K562 (cell line): Measurements from ENCODE around the gene CCDC69. TPM values are rescaled to one million over a fixed set of nuclear protein-coding genes. Genes with fewer than 3 reads are reported as not detected.

Experiments
- ATAC-seq: fragments of 200-7000 bp; cut with Tn5 transposase; 3 replicates; pipeline ENCODE4 v1.9.1; 2020; ENCODE audit warnings: moderate library complexity
- BruUV-seq: library from RNA; stranded (reverse); fragments of 400-500 nt; replicated peaks from 2 replicates; lab custom pipeline; 2021; lab: Mats Ljungman, UMichigan
- CTCF ChIA-PET: fragments of 300-600 bp; formaldehyde crosslinking; extraction: SDS; loops from one replicate; lab custom pipeline; 2021; ENCODE audit warnings: low intra/inter-chr PET ratio; lab: Yijun Ruan, JAX
- POLR2A ChIA-PET: fragments of 300-600, 350-650 bp; sonication (Branson Sonifier 250); formaldehyde crosslinking; extraction: SDS; loops from one replicate; lab custom pipeline; 2021; ENCODE audit warnings: antibody characterized with exemption, inconsistent platforms; lab: Yijun Ruan, JAX
- DNase-seq, 4 experiments: peaks; one replicate each; pipeline versions ENCODE4 v3.0.0 to v3.0.0-alpha.2; 2011 to 2018; ENCODE audit warnings: low spot score in 3 of 4, mixed read lengths in 3 of 4; ENCODE audit errors: extremely low read depth in 1 of 4
- FAIRE-seq: peaks from 2 replicates; lab custom pipeline; 2011; peaks lifted over from hg19 to GRCh38; lab: Jason Lieb, UNC
- H2AFZ ChIP-seq: 2 replicates; pipeline ENCODE4 v1.6.0; 2011; ENCODE audit warnings: low read depth, low read length, control low read depth, inconsistent platforms
- H3K27ac ChIP-seq: fragments of 200-600 bp; 3 replicates; pipeline ENCODE4 v1.8.0; 2011; ENCODE audit warnings: low read depth, mild to moderate bottlenecking, control low read depth, inconsistent platforms, low read length, moderate library complexity, mixed read lengths; ENCODE audit errors: extremely low read depth
- H3K27me3 ChIP-seq, 2 experiments: fragments of 300-600 bp in 1 of 2; 2 replicates in 1 of 2; 3 replicates in 1 of 2; pipeline versions ENCODE4 v1.6.0 to v1.8.0; 2011; ENCODE audit warnings: inconsistent platforms in 2 of 2, low read length in 2 of 2, mild to moderate bottlenecking in 1 of 2, mixed read lengths in 1 of 2, moderate library complexity in 1 of 2; ENCODE audit not compliant: control insufficient read depth in 2 of 2, insufficient read depth in 2 of 2
- H3K36me3 ChIP-seq: fragments of 300-600 bp; 3 replicates; pipeline ENCODE4 v1.8.0; 2011; ENCODE audit warnings: mild to moderate bottlenecking, low read length, inconsistent platforms; ENCODE audit not compliant: control insufficient read depth, insufficient read depth
- H3K4me1 ChIP-seq, 2 experiments: fragments of 200-600 bp in 1 of 2; replicated peaks in 1 of 2; 2 replicates in 1 of 2; 3 replicates in 1 of 2; pipeline versions ENCODE4 v1.5.1 to v1.8.0; 2011; ENCODE audit warnings: inconsistent platforms in 2 of 2, low read length in 2 of 2, mild to moderate bottlenecking in 1 of 2, mixed read lengths in 1 of 2, moderate library complexity in 1 of 2; ENCODE audit not compliant: control insufficient read depth in 2 of 2, insufficient read depth in 2 of 2
- H3K4me2 ChIP-seq: 2 replicates; pipeline ENCODE4 v1.6.1; 2011; ENCODE audit warnings: low read length, control low read depth, inconsistent platforms, mixed read lengths; ENCODE audit not compliant: insufficient read depth
- H3K4me3 ChIP-seq: fragments of 200-600 bp; sonication (generic), shearing (Covaris generic); 2 replicates; pipeline ENCODE4 v1.5.1; 2016; ENCODE audit warnings: control low read depth, inconsistent platforms
- H3K79me2 ChIP-seq: fragments of 200-600 bp; 3 replicates; pipeline ENCODE4 v1.8.0; 2011; ENCODE audit warnings: low read length, inconsistent platforms; ENCODE audit not compliant: control insufficient read depth, insufficient read depth
- H3K9ac ChIP-seq, 2 experiments: 2 replicates each; pipeline versions ENCODE4 v1.6.0 to v1.6.1; 2011; ENCODE audit warnings: low read depth in 2 of 2, low read length in 2 of 2, control low read depth in 1 of 2, inconsistent platforms in 1 of 2, mild to moderate bottlenecking in 1 of 2, mixed read lengths in 1 of 2; ENCODE audit not compliant: insufficient read depth in 1 of 2
- H3K9me1 ChIP-seq: one replicate; pipeline ENCODE4 v1.6.0; 2011; ENCODE audit warnings: inconsistent platforms, mild to moderate bottlenecking, low read length, moderate library complexity; ENCODE audit not compliant: control insufficient read depth, insufficient read depth
- H3K9me3 ChIP-seq: replicated peaks from 2 replicates; pipeline ENCODE4 v1.5.1; 2011; ENCODE audit warnings: low read depth, low read length, inconsistent platforms; ENCODE audit not compliant: control insufficient read depth, insufficient read depth
- H4K20me1 ChIP-seq: replicated peaks from 2 replicates; pipeline ENCODE4 v1.6.1; 2011; ENCODE audit warnings: low read length, inconsistent platforms, mixed read lengths; ENCODE audit not compliant: control insufficient read depth, insufficient read depth
- CREB1 ChIP-seq, 2 experiments: sonication (generic) in 1 of 2; formaldehyde crosslinking in 1 of 2; IDR thresholded peaks; 2 replicates each; pipeline versions ENCODE4 v1.6.1 to v1.8.0; 2012 to 2022; ENCODE audit warnings: inconsistent platforms in 1 of 2, mild to moderate bottlenecking in 1 of 2, missing genetic modification reagents in 1 of 2, moderate library complexity in 1 of 2
- KAT2B ChIP-seq: IDR thresholded peaks from one replicate; pipeline ENCODE4 v1.6.1; 2012; ENCODE audit warnings: low read depth, mild to moderate bottlenecking, control low read depth, inconsistent platforms, low read length, moderate library complexity
- MCM7 ChIP-seq, 2 experiments: fragments of 450-650 bp; IDR thresholded peaks; 2 replicates each; pipeline ENCODE4 v1.6.1; 2016 to 2018
- NFXL1 ChIP-seq: fragments of 450-650 bp; formaldehyde crosslinking; IDR thresholded peaks from 2 replicates; pipeline ENCODE4 v1.4.0; 2021; ENCODE audit warnings: mild to moderate bottlenecking
- POLR2B ChIP-seq: fragments of 450-650 bp; IDR thresholded peaks from 2 replicates; pipeline ENCODE4 v1.6.1; 2018; ENCODE audit warnings: low read depth; ENCODE audit not compliant: partially characterized antibody
- PRPF4 ChIP-seq: fragments of 200-400 bp; formaldehyde crosslinking; IDR thresholded peaks from one replicate; pipeline ENCODE4 v1.6.1; 2017; ENCODE audit warnings: low read length, low read depth, mild to moderate bottlenecking; ENCODE audit not compliant: insufficient read depth, poor library complexity, severe bottlenecking
- RNF2 ChIP-seq: sonication (generic); IDR thresholded peaks from 2 replicates; pipeline ENCODE4 v1.6.1; 2016
- SNIP1 ChIP-seq: fragments of 450-650 bp; IDR thresholded peaks from 2 replicates; pipeline ENCODE4 v1.7.1; 2017; ENCODE audit warnings: low read depth, mild to moderate bottlenecking
- ZC3H4 ChIP-seq: sonication (generic); formaldehyde crosslinking; IDR thresholded peaks from 2 replicates; pipeline ENCODE4 v1.9.0; 2021; ENCODE audit warnings: missing genetic modification reagents, borderline replicate concordance
- ZNF561 ChIP-seq: fragments of 450-650 bp; formaldehyde crosslinking; conservative IDR thresholded peaks from 2 replicates; pipeline ENCODE4 v1.4.0; 2020; ENCODE audit warnings: mild to moderate bottlenecking, moderate library complexity
- WGBS: fragments of 100-300 bp; shearing (Covaris generic); methylation state at CpG from one replicate; pipeline ENCODE4 v1.1.6; 2016; ENCODE audit warnings: low coverage, mixed read lengths; ENCODE audit not compliant: insufficient coverage; ENCODE audit errors: missing lambda C conversion rate; 5-methylcytosine and 5-hydroxymethylcytosine counted together
- in situ Hi-C: fragments of 300-500 bp; cut with MboI; formaldehyde crosslinking; loops from 4 replicates; pipeline ENCODE4 v1.15.0; 2018; ENCODE audit warnings: inconsistent platforms, mixed read lengths
- intact Hi-C: fragments of 100-400 bp; cut with micrococcal nuclease; formaldehyde crosslinking; loops from 2 replicates; pipeline ENCODE4 v1.14.2; 2022
- polyA plus RNA-seq, 8 experiments: library from polyadenylated mRNA; depleted of rRNA in 4 of 8; stranded (reverse) in 5 of 8; unstranded in 3 of 8; fragments of >200 nt; fragmentation: Nextera tagmentation in 2 of 8; fragmentation: Illumina TruSeq in 1 of 8; extraction: Ambion mirVana in 2 of 8; extraction: Trizol in 1 of 8; gene quantifications; 2 replicates each; pipeline versions ENCODE4 v1.2.1 to v1.2.3, GENCODE V29; 2011 to 2014; ENCODE audit warnings: inconsistent platforms in 1 of 8, missing spikeins in 1 of 8
- total RNA-seq, 7 experiments: library from RNA; depleted of rRNA in 6 of 7; stranded (reverse); fragments of >200 nt in 6 of 7; fragmentation: Illumina TruSeq in 2 of 7; extraction: Trizol in 2 of 7; gene quantifications; 2 replicates each; pipeline versions ENCODE4 v1.2.1 to v1.2.3, GENCODE V29; 2011 to 2021; ENCODE audit warnings: low replicate concordance in 1 of 7
- TF ChIP-seq, protein P1 (sequence below): sonication (generic); formaldehyde crosslinking; IDR thresholded peaks from 2 replicates; pipeline ENCODE4 v1.5.0; 2020; ENCODE audit warnings: missing genetic modification reagents
- TF ChIP-seq, protein P2 (sequence below): fragments of 250-450 bp; sonication (Bioruptor Pico); IDR thresholded peaks from 2 replicates; pipeline ENCODE4 v1.9.0; 2021; ENCODE audit warnings: mild to moderate bottlenecking, inconsistent platforms
- TF ChIP-seq, protein P3 (sequence below): fragments of 450-650 bp; formaldehyde crosslinking; IDR thresholded peaks from 2 replicates; pipeline ENCODE4 v1.4.0; 2020; ENCODE audit warnings: mild to moderate bottlenecking, moderate library complexity
- TF ChIP-seq, protein P4 (sequence below): sonication (generic); formaldehyde crosslinking; IDR thresholded peaks from 2 replicates; pipeline ENCODE4 v1.8.1; 2023; ENCODE audit warnings: mild to moderate bottlenecking, missing genetic modification reagents

Gene CCDC69
- total and polyA plus RNA-seq, 9 of the 15 experiments (the other 6 are each of a cell fraction or from before 2014, with no cell fraction given): 0.65 to 12.2 (median 7.6) TPM

DNA sequence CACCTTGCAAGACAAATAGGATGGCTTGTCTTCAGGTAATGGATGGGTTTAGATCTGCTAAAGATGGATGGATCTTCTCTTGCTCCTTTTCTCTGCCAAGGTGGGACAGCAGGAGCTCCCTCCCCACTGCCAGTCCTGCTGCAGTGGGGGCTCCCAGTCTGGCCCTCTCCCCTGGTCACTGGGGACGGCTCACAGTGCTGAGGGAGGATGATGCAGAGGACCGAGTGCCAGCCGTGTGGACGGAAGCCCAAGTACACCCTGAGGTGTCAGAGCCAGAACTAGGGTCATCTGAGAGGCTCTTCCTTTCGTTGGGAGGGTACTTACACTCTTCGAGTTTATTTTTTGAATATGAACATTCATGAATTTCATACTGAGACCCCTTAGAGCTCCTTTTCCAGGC lies 5.7 kb downstream of the CCDC69 start:
- intact Hi-C loops (no loop called here), in situ Hi-C loops (no loop called here)
- ChIA-PET POLR2A (no interaction called here), CTCF (no interaction called here)
- H4K20me1 ChIP-seq: no peaks in the 10 kb centered on the region
- 50% methylated on average over 6 of the region's 6 CpGs for WGBS
- no peaks in the 10 kb centered on the region for H3K9me1 ChIP-seq
- H3K27me3 ChIP-seq: no peaks in the 10 kb centered on the region
- H3K4me2 ChIP-seq: no peak overlapping the region
- BruUV-seq: no TSS peak
- H3K36me3 ChIP-seq: no peaks in the 10 kb centered on the region
- no peaks in the 10 kb centered on the region for H3K9me3 ChIP-seq
- no peak for ATAC-seq
- no peaks in the 10 kb centered on the region for H3K79me2 ChIP-seq
- H3K9ac ChIP-seq: peak overlapping the region in 1 of 2 experiments; percentile 24; a peak in 1 of 4 replicates
- FAIRE-seq: no peak
- TF ChIP-seq, protein P1, sequence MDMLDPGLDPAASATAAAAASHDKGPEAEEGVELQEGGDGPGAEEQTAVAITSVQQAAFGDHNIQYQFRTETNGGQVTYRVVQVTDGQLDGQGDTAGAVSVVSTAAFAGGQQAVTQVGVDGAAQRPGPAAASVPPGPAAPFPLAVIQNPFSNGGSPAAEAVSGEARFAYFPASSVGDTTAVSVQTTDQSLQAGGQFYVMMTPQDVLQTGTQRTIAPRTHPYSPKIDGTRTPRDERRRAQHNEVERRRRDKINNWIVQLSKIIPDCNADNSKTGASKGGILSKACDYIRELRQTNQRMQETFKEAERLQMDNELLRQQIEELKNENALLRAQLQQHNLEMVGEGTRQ: no peak
- TF ChIP-seq, protein P2, sequence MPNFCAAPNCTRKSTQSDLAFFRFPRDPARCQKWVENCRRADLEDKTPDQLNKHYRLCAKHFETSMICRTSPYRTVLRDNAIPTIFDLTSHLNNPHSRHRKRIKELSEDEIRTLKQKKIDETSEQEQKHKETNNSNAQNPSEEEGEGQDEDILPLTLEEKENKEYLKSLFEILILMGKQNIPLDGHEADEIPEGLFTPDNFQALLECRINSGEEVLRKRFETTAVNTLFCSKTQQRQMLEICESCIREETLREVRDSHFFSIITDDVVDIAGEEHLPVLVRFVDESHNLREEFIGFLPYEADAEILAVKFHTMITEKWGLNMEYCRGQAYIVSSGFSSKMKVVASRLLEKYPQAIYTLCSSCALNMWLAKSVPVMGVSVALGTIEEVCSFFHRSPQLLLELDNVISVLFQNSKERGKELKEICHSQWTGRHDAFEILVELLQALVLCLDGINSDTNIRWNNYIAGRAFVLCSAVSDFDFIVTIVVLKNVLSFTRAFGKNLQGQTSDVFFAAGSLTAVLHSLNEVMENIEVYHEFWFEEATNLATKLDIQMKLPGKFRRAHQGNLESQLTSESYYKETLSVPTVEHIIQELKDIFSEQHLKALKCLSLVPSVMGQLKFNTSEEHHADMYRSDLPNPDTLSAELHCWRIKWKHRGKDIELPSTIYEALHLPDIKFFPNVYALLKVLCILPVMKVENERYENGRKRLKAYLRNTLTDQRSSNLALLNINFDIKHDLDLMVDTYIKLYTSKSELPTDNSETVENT (CRISPR knock-in tag): no peak
- TF ChIP-seq PRPF4 (no peak), POLR2B (no peak), NFXL1 (CRISPR knock-in tag) (no peak), KAT2B (no peak), ZC3H4 (CRISPR knock-in tag) (no peak), ZNF561 (CRISPR knock-in tag) (no peak), SNIP1 (no peak), CREB1 (IDR thresholded peaks at IDR 0.05) (no peak), CREB1 (CRISPR knock-in tag; IDR thresholded peaks at IDR 0.05) (no peak), RNF2 (no peak), MCM7 (IDR thresholded peaks at IDR 0.05) (no peak)
- TF ChIP-seq, protein P3, sequence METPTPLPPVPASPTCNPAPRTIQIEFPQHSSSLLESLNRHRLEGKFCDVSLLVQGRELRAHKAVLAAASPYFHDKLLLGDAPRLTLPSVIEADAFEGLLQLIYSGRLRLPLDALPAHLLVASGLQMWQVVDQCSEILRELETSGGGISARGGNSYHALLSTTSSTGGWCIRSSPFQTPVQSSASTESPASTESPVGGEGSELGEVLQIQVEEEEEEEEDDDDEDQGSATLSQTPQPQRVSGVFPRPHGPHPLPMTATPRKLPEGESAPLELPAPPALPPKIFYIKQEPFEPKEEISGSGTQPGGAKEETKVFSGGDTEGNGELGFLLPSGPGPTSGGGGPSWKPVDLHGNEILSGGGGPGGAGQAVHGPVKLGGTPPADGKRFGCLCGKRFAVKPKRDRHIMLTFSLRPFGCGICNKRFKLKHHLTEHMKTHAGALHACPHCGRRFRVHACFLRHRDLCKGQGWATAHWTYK: no peak
- TF ChIP-seq, protein P4, sequence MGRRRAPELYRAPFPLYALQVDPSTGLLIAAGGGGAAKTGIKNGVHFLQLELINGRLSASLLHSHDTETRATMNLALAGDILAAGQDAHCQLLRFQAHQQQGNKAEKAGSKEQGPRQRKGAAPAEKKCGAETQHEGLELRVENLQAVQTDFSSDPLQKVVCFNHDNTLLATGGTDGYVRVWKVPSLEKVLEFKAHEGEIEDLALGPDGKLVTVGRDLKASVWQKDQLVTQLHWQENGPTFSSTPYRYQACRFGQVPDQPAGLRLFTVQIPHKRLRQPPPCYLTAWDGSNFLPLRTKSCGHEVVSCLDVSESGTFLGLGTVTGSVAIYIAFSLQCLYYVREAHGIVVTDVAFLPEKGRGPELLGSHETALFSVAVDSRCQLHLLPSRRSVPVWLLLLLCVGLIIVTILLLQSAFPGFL (CRISPR knock-in tag): no peak
- H3K4me1 ChIP-seq: peaks cover 29 to 43% of the 10 kb centered on the region in 2 experiments
- H3K4me3 ChIP-seq: no peak overlapping the region
- DNase-seq: no peak
- H3K27ac ChIP-seq: no peak overlapping the region
- no peak overlapping the region for H2AFZ ChIP-seq
